ENCODE data around the gene SNRK. TPM values are rescaled to one million over a fixed set of nuclear protein-coding genes. Genes with fewer than 3 reads are reported as not detected.
"Not testable (repeated sequence)": the region's sequence is repeated elsewhere in the genome, so short reads cannot be mapped to it uniquely, and the experiment has no call there.

SNRK gene
- total RNA-seq, 1 experiment from 2014 or later, result 8.5 TPM

GRCh38 chr3:43346978-43347749 is 60.8 kb downstream of the SNRK start:
- no peak for DNase-seq (ENCODE audit: low read depth)

GRCh38 chr3:43347774-43348173 is 61.4 kb downstream of the SNRK start:
- DNase-seq (ENCODE audit: low read depth), result no peak

- DNase-seq (ENCODE audit: low read depth), result no peak
Observed at GRCh38 chr3:43348350-43348749, 62.0 kb downstream of the SNRK start.

- no peak for DNase-seq (ENCODE audit: low read depth)
Observed at GRCh38 chr3:43348852-43349574, 62.7 kb downstream of the SNRK start.

GRCh38 chr3:43349716-43350115 is 63.4 kb downstream of the SNRK start:
- no peak for DNase-seq (ENCODE audit: low read depth)

GRCh38 chr3:43353393-43353792 is 67.1 kb downstream of the SNRK start:
- no peak for DNase-seq (ENCODE audit: low read depth)

- no peak for DNase-seq (ENCODE audit: low read depth)
Observed at GRCh38 chr3:43353923-43354670, 67.8 kb downstream of the SNRK start.

- not testable (repeated sequence) for DNase-seq (ENCODE audit: low read depth)
Observed at GRCh38 chr3:43356033-43356432, 69.7 kb downstream of the SNRK start.

GRCh38 chr3:43361077-43361476 is 74.7 kb downstream of the SNRK start:
- no peak for DNase-seq (ENCODE audit: low read depth)

GRCh38 chr3:43362183-43362582 is 75.8 kb downstream of the SNRK start:
- no peak for DNase-seq (ENCODE audit: low read depth)

GRCh38 chr3:43362961-43363360 is 76.6 kb downstream of the SNRK start:
- DNase-seq (ENCODE audit: low read depth), result no peak

GRCh38 chr3:43363621-43364266 is 77.4 kb downstream of the SNRK start:
- no peak for DNase-seq (ENCODE audit: low read depth)

GRCh38 chr3:43364494-43364893 is 78.2 kb downstream of the SNRK start:
- DNase-seq (ENCODE audit: low read depth), result no peak

- DNase-seq (ENCODE audit: low read depth), result no peak
Observed at GRCh38 chr3:43364926-43365325, 78.6 kb downstream of the SNRK start.

GRCh38 chr3:43365601-43366305 is 79.4 kb downstream of the SNRK start:
- no peak for DNase-seq (ENCODE audit: low read depth)

- no peak for DNase-seq (ENCODE audit: low read depth)
Observed at GRCh38 chr3:43366481-43366880, 80.1 kb downstream of the SNRK start.

GRCh38 chr3:43366885-43367284 is 80.5 kb downstream of the SNRK start:
- no peak for DNase-seq (ENCODE audit: low read depth)

- no peak for DNase-seq (ENCODE audit: low read depth)
Observed at GRCh38 chr3:43369404-43370292, 83.3 kb downstream of the SNRK start.

GRCh38 chr3:43370293-43370980 is 84.1 kb downstream of the SNRK start:
- no peak for DNase-seq (ENCODE audit: low read depth)

- DNase-seq (ENCODE audit: low read depth), result no peak
Observed at GRCh38 chr3:43371494-43371893, 85.2 kb downstream of the SNRK start.

Data from Daoy (cell line).